Measurements from ENCODE around the gene NLRP11. TPM values are rescaled to one million over a fixed set of nuclear protein-coding genes. Genes with fewer than 3 reads are reported as not detected.

Gene NLRP11
- under 1 TPM in 2 of 10 donors, not detected in 8; 0.03 to 0.06 TPM for polyA plus RNA-seq (ENCODE audit: insufficient read length in 10 of 10)
- long read RNA-seq, donor 1: 0 reads
- long read RNA-seq, donor 2: 0 reads
- long read RNA-seq, donor 3: 0 reads
- long read RNA-seq, donor 4: 0 reads
- long read RNA-seq, donor 5: 0 reads
- long read RNA-seq, donor 6: 0 reads
- long read RNA-seq, donor 7: 0 reads
- long read RNA-seq, donor 8: 0 reads
- long read RNA-seq, donor 9: 0 reads

DNA sequence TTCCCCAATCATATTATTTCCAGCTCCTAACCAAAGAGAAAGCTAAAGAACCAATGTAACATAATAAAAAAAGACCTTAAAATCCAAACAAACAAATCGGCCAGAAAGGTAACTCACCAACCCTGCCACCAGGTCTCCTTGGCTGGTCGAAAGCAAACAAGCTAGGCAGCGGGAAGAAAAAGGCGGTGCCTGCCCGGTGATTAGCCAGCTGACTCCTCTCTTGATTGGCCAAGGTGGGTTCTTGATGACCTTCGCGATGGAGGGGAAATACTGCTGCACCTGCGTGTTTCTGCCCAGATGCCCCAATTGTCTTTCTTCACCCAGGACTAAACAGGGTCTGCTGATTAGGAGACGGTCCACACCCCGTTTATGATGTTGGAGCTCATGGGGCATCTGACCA is at the start of gene NLRP11:
Gene NLRP11 (minus strand): TSS at position 154 of the 400 bp plus-strand sequence. CDS start 13,825 bp downstream, outside the sequence.
- DNase-seq: no peak

DNA sequence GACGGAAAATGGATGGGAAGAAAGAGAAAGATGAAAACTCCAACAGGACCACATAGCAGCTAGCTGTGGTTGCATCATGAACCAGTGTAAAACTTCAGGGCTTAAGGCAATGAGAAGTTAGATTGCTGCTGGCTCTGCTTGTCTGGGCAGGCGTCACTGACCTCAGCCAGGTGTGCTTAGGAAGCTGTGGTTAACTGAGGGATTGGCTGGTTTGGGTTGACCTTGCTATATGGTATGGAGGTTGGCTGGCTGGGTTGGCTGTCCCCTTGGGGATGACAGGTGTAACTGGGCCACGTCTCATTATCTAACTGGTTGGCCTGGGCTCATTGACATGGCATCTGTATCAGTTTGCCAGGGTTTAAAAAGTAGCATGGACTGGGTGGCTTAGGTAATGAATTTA is 45.4 kb upstream of the NLRP11 start:
- DNase-seq: no peak

DNA sequence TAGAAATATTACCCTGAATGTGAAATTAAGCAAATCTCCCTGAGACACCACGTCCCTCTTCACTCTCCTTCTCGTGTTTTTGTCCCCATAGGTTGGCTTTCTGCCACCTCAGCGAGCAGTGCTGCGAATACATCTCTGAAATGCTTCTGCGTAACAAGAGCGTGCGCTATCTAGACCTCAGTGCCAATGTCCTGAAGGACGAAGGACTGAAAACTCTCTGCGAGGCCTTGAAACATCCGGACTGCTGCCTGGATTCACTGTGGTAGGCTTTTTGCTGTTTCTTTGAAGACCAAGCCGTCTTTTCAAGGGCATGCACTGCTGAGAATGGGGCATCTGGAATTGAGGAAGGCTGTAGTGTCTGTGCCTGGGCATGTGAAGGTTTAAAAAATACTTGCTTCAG is 38.9 kb upstream of the NLRP11 start:
- no peak for DNase-seq

DNA sequence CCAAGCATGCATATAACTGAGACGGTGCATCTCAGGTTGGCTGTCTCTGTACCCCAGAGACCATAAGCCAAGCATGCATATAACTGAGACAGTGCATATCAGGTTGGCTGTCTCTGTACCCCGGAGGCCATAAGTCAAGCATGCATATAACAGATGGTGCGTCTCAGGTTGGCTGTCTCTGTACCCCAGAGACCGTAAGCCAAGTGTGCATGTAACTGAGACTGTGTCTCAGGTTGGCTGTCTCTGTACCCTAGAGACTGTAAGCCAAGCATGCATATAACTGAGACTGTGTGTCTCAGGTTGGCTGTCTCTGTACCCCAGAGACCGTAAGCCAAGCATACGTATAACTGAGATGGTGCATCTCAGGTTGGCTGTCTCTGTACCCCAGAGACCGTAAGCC is 35.3 kb upstream of the NLRP11 start:
- DNase-seq: no peak

DNA sequence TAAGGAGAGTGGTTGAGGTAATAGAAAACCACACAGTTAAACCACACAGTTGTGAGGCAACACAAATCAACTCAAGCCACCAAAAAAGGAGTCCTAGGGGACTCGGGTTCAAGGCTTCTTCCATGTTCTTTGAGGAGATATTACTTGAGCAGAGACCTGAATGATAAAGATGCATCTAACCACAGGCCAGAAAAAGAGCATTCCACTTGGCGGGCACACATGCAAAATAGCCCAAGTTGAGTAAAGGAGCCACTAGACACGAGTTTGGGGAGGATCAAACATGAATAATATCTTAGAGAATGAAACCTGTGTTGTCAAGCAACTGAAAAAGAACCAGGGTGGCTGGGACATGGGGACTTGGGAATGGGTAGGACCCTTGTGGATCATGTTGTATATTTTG is 34.7 kb upstream of the NLRP11 start:
- DNase-seq: no peak

DNA sequence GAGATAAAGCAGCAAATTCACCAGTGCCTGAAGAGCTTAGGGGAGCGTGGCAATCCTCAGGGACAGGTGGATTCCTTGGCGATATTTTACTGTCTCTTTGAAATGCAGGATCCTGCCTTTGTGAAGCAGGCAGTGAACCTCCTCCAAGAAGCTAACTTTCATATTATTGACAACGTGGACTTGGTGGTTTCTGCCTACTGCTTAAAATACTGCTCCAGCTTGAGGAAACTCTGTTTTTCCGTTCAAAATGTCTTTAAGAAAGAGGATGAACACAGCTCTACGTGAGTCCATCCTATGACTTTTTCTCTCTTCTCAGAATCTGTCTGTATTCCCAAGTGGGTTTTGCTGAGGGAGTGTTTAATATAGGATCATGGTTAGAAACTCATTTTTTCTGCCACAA is 27.2 kb upstream of the NLRP11 start:
- DNase-seq: no peak

DNA sequence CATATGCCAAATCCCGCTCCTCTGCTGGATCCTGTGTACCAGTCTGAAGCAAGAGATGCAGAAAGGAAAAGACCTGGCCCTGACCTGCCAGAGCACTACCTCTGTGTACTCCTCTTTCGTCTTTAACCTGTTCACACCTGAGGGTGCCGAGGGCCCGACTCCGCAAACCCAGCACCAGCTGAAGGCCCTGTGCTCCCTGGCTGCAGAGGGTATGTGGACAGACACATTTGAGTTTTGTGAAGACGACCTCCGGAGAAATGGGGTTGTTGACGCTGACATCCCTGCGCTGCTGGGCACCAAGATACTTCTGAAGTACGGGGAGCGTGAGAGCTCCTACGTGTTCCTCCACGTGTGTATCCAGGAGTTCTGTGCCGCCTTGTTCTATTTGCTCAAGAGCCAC is 26.6 kb upstream of the NLRP11 start:
- DNase-seq: no peak

DNA sequence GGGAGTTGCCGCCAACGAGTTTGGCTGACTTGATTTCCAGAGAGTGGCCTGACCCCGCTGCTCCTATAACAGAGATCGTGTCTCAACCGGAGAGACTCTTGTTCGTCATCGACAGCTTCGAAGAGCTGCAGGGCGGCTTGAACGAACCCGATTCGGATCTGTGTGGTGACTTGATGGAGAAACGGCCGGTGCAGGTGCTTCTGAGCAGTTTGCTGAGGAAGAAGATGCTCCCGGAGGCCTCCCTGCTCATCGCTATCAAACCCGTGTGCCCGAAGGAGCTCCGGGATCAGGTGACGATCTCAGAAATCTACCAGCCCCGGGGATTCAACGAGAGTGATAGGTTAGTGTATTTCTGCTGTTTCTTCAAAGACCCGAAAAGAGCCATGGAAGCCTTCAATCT is 26.2 kb upstream of the NLRP11 start:
- no peak for DNase-seq

DNA sequence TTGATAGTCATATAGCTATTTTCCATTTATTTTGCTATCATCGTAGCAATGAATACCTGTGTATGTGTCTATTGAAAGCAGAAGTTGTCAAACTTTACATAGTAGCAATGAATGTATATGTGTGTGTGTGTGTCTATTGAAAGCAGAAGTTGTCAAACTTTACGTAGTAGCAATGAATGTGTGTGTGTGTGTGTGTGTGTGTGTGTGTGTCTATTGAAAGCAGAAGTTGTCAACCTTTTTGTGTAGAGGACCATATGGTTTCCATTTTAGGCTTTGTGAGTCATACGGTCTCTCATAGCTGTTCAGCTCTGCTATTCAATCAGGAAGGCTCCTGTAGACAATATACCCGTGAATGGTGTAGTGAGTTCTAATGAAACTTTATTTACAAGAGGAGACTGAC is 25.4 kb upstream of the NLRP11 start:
- DNase-seq: no peak

DNA sequence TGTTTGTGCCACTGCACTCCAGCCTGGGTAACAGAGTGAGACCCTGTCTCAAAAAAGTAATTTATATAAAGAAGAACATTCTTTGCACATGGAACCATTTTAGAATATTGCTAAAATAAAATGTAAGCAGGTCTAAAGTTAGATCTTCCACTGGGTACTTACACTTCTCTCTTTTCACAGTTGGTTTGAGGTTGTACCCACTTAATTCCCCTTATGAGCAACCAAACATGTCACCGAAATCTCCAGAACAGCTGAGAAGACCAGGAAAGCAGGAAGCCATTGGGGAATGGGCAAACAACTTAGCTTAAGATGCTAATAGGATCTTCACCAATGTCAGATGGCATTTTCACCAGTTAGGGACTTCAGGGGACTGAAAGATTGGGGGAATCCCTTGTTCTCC is 23.4 kb upstream of the NLRP11 start:
- DNase-seq: no peak

DNA sequence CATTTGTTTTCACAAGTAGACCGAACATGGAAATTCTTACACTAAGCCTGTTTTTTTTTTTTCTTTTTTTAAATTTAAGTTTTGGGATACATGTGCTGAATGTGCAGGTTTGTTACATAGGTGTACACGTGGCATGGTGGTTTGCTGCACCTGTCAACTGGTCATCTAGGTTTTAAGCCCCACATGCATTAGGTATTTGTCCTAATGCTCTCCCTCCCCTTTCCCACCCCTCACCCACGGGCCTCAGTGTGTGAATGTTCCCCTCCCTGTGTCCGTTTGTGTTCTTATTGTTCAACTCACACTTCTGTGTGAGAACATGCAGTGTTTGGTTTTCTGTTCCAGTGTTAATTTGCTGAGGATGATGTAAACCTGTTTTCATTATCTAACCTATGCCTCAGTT is 7.1 kb upstream of the NLRP11 start:
- DNase-seq: no peak

DNA sequence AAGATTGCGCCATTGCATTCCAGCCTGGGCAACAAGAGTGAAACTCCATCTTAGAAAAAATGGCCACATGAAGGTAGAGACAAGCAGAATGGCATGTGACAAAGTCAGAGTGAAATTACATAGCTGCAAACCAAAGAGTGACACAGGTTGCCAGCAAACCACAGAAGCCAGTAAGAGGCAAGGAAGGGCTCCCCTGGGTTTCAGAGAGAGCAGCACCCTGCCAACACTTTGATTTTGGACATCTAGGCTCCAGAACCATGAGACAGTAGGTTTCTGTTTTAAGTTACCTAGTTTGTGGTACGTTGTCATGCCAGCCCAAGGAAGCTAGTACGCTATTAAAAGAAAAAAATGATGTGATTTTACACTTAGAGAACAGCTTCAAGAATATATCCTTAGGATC is 6.5 kb upstream of the NLRP11 start:
- no peak for DNase-seq

DNA sequence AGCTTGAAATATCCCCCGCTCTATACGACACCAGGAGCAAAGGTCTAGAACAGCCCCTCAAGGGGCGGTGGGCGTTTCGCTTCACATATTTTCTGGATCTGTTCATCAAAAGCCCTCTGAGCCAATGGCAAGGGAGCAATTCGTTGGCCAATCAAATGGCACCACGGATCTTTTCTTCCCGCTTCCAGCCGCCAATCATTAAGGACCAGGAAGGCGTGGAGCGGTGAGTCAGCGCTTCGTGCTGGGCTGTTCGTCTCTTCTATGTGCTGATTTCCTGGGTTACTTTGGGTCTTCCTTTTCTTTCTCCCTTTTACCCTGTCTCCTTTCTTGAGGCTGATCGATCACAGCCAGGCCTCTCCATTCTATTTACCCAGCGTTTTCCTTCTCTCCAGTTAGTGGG is 4.5 kb upstream of the NLRP11 start, which contains the start of gene NLRP4:
Gene NLRP4 (plus strand): TSS at position 201 of the 400 bp plus-strand sequence. CDS start 15,541 bp downstream, outside the sequence.
- DNase-seq: no peak

DNA sequence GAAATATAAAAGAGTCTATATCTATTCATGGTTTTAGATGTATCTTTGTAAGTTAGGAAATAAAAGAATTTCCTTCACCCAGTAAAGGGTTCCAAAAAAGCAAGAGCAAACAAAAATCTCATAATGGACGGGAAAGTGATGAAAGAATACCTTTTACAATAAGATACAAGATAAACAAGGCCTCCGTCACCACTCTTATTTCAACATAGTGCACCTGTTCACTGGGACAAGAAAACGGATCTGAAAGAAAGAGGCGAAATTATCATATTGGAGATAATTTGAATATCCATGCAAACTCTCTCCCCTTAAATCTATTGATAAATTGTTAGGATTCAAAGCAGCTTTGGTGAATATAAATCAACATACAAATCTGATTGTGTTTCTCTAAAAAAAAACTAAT is 877 bp upstream of the NLRP11 start:
- no peak for DNase-seq

DNA sequence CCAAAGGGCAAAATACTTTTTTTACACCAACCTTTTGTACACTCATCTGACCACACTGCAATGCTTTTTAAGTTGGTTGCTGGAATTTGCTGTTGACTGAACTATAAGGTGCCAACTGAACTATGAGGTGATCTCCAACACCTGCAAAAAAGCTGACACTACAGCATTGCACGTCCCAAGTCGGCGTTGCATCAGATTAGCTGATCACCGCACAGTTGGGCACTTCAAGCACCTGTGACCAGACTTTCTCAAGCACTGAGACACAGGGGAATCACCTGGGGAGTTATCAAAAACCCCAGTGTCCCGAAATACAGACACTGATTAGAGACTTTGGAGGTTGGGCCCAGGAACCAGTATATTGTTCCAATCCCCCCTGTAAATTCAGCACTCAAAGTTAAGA is 1.1 kb downstream of the NLRP11 start:
- no peak for DNase-seq

DNA sequence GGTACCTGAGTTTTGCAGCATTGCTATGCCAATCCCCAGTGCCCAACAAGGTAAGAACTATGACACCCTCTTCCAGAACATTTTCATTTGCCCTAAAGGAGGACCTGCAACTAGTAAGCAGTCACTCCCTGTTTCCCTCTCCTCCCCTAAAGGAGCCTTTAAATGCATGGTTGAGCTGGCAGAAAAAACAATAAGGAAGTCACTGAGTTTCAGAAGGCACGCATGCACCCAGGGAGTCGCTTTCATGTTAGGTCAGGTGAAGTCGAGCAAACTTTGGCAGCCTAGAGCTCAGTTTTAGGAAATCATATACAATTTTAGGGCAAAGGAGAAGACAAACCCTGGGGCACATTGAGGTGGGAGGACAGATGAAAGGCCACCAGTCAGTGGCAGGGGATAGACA is 11.8 kb downstream of the NLRP11 start:
- no peak for DNase-seq

DNA sequence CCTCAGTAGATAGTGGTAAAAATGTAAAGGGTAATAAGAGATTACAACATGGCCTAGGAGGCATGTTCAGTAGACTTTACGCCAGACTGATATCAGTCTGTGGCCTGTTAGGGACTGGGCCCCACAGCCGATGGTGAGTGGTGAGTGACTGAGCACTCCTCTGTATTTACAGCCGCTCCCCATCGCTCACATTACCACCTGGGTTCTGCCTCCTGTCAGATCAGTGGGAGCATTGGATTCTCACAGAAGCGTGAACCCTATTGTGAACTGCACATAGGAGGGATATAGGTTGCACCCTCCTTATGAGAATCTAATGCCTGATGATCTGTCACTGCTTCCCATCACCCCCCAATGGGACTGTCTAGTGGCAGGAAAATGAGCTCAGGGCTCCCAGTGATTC is 17.9 kb downstream of the NLRP11 start:
- DNase-seq: no peak

DNA sequence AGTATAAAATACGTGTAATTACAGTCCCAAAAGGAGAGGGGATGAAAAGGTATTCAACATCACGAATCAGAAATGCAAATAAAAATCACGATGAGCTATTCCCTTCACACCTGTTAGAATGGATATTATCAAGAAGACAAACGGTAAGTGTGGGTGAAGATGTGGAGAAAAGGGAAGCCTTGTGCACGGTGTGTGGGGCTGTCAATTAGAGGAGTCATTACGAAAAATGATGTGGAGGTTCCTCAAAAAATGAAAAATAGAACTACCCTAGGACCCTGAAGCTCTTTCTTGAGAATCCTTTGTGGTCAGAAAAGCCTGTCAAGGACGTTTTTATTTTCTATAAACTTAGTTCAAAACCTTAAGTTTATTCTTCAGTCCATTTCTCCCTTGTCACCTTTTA is 19.4 kb downstream of the NLRP11 start:
- DNase-seq: no peak

DNA sequence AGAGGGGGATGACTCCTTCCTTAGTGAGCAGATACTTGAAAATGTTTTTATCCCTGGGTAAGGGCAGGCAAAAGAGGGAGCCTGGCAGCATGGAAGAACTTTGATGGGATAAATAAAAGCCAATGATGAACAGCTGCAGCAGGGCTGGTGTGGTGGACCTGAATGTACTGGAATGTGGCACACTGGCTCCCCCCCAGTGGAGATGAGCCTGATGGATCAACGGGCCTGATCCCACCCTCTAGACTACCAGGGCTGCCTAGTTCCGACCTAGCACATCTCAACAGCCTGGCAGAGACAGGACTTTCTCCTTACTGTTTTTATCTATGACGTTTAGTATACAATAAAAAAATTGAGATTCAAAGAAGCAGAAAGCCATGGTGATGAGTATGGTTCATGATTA is 20.5 kb downstream of the NLRP11 start:
- DNase-seq: no peak

DNA sequence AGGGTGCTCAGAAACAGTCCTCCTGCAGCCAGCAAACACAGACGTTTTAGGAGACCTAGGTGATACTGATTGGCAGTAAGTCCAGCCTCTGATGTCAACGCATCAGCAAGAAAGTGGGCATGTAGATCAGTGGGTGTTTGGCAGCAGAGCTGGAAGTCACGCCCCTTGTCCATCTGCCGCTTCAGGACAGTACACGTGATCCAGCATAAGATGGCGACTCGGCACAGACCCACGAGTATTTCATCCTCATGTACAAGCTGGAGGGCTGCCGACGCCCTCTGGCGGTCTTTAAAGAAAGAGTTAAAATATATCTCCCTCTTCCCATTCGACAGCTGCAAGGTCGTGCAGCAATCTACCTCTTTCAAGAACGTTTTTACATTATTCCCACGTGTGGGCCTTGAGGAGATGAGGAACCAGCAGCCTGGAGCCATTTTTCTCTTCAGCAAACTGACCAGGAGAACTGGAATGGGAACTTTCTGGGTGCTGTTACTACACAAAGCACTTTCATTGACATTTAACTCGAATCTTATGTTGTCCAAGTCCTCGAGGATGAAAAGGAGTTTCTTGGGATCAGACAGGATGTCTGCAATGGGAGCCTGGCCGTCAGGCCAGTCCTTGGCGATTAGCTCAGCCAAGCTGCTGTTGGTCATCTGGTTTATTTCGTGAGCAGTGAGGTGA is 22.3 kb downstream of the NLRP11 start:
- peak in 2 of 3 donors; percentile 10 to 12 for DNase-seq

DNA sequence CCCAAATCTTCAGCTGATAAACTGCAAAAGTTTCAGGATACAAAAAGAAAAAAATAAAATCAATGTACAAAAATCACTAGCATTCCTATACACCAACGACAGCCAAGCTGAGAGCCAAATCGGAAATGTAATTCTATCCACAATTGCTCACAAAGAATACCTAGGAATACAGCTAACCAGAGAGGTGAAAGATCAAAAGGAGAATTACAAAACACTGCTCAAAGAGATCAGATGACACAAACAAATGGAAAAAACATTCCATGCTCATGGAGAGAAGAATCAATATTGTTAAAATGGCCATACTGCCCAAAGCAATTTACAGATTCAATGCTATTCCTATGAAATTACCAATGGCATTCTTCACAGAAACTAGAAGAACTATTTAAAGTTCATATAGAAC is 29.5 kb downstream of the NLRP11 start:
- DNase-seq: no peak

DNA sequence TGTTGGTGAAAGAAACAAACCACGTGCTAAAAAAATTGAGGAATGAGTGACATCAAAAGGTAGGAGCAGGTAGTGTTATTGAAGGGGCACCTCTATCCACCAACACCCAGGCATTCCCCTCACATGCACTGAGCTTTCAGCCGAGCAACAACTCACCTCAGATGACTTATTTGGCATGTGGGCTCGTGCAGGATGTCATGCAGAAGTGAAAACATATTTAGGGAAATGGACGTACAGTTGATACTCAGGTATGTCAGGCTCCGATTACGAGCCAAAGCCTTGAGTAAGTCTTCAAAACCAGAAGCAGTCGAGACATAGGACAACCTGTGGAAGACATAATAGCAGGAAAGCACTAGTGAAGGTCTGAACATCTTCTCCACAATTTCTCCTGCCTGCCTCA is 30.4 kb downstream of the NLRP11 start:
- no peak for DNase-seq

DNA sequence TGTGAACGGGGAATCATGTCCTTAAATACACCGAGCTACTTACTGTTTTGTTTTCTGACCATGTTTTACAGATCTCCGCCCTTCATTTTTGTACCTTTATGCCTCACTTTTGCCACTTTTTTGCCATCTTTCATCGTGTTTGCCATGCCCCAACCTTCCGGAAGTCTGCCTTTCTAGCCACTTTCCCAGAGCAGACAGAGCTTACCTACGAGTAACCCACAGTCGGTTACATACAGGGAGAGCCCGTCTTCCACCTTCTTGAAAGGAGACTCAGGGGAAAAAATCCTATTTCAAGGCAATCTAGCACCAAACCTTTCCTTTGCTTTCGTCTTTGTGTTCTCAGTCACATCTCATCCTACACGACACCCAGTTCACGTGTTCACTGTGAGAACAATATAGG is 36.8 kb downstream of the NLRP11 start:
- no peak for DNase-seq

DNA sequence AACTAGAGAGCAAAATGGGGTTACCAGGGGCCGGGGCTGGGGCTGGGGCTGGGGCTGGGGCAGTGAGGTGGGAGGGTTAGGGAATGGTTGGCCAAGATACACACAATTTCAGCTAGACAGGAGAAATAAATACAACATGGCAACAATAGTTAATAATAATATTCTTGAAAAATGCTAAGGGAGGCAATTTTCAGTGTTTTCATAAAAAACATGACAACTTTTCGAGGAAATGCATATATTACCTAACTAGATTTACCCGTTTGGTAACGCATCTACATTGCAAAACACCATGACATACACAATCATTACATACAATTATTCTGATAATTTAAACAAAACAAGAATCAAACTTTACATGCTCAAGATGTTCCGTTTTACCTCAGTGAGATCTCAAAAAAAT is 50.7 kb downstream of the NLRP11 start:
- DNase-seq: no peak
